Activated CD4-positive, alpha-beta memory T cell treated with anti-CD3 and anti-CD28 coated beads for 36 hours (primary cell): ENCODE measurements around the gene NFATC3. TPM values are rescaled to one million over a fixed set of nuclear protein-coding genes. Genes with fewer than 3 reads are reported as not detected.

Experiments
- CTCF ChIA-PET: fragments of 350-600 bp; sonication (Branson Sonifier 250); formaldehyde crosslinking; loops from one replicate; lab custom pipeline; 2021; ENCODE audit warnings: antibody characterized with exemption, inconsistent platforms; lab: Charles Lee
- POLR2A ChIA-PET: fragments of 350-600 bp; sonication (Branson Sonifier 250); formaldehyde crosslinking; loops from one replicate; lab custom pipeline; 2021; ENCODE audit warnings: antibody characterized with exemption; lab: Charles Lee
- DNase-seq: peaks from one replicate; pipeline ENCODE4 v3.0.0-alpha.2; 2020
- H3K27ac Mint-ChIP-seq: one replicate; pipeline ENCODE4 v1.8.0; 2021; ENCODE audit warnings: mixed read lengths
- H3K27me3 Mint-ChIP-seq: one replicate; pipeline ENCODE4 v1.8.0; 2021; ENCODE audit warnings: mixed read lengths
- H3K36me3 Mint-ChIP-seq: one replicate; pipeline ENCODE4 v1.8.0; 2021; ENCODE audit warnings: mixed read lengths
- H3K4me1 Mint-ChIP-seq: one replicate; pipeline ENCODE4 v1.8.0; 2021; ENCODE audit warnings: low read depth, mixed read lengths
- H3K4me3 Mint-ChIP-seq: one replicate; pipeline ENCODE4 v1.8.0; 2021; ENCODE audit warnings: mild to moderate bottlenecking, mixed read lengths
- H3K9me3 Mint-ChIP-seq: one replicate; pipeline ENCODE4 v1.8.0; 2021; ENCODE audit warnings: mixed read lengths
- intact Hi-C: fragments of 100-400 bp; cut with micrococcal nuclease; formaldehyde crosslinking; loops from one replicate; pipeline ENCODE4 v1.15.1; 2023
- total RNA-seq, 2 experiments: library from RNA; stranded (reverse); gene quantifications; one replicate each; pipeline ENCODE4 v1.2.3, GENCODE V29; 2021

NFATC3 gene
- total RNA-seq, 2 experiments from 2014 or later: 83.4 to 85.2 TPM

- no peak overlapping the region for H3K4me3 Mint-ChIP-seq
- H3K36me3 Mint-ChIP-seq: peaks cover 33% of the 10 kb centered on the region
- ChIA-PET CTCF (interaction anchor here (1.2 to 3.9 kb wide), 6 partner anchors 9 to 246 kb away, joined by 3 to 24 read pairs (median 5); no protein-coding TSS in a partner anchor), POLR2A (no interaction called here)
- H3K9me3 Mint-ChIP-seq: no peaks in the 10 kb centered on the region
- no peaks in the 10 kb centered on the region for H3K27me3 Mint-ChIP-seq
- H3K4me1 Mint-ChIP-seq: peaks cover 62% of the 10 kb centered on the region
- DNase-seq: peak; percentile 72
- H3K27ac Mint-ChIP-seq: peak overlapping the region; percentile 85
- intact Hi-C loops: no loop called here
These were observed 22.2 kb upstream of the NFATC3 start for GRCh38 chr16:68062910-68063393.

- POLR2A ChIA-PET: interaction anchor here (0.8 kb wide), 1 partner anchor 20 kb away, joined by 4 read pairs; the partner anchor contains the start of gene NFATC3
- no peaks in the 10 kb centered on the region for H3K27me3 Mint-ChIP-seq
- intact Hi-C loops: loop anchor here (2.0 kb wide), 1 partner anchor 72 kb away; no protein-coding TSS in a partner anchor
- peak; percentile 83 for DNase-seq
- H3K36me3 Mint-ChIP-seq: peaks cover 27% of the 10 kb centered on the region
- H3K9me3 Mint-ChIP-seq: no peaks in the 10 kb centered on the region
- CTCF ChIA-PET: interaction anchor here (0.7 to 3.9 kb wide), 11 partner anchors 10 to 164 kb away, joined by 3 to 24 read pairs (median 5); partner anchors contain the start of gene NFATC3
- peak overlapping the region; percentile 74 for H3K27ac Mint-ChIP-seq
- H3K4me3 Mint-ChIP-seq: no peak overlapping the region
- peaks cover 57% of the 10 kb centered on the region for H3K4me1 Mint-ChIP-seq
These were observed 20.3 kb upstream of the NFATC3 start for GRCh38 chr16:68064791-68065365.

GRCh38 chr16:68065716-68066305 lies 19.4 kb upstream of the NFATC3 start:
- no peaks in the 10 kb centered on the region for H3K27me3 Mint-ChIP-seq
- H3K9me3 Mint-ChIP-seq: no peaks in the 10 kb centered on the region
- peaks cover 64% of the 10 kb centered on the region for H3K4me1 Mint-ChIP-seq
- no peak for DNase-seq
- POLR2A ChIA-PET: interaction anchor here (0.8 kb wide), 1 partner anchor 19 kb away, joined by 4 read pairs; the partner anchor contains the start of gene NFATC3
- H3K27ac Mint-ChIP-seq: no peak overlapping the region
- intact Hi-C loops: loop anchor here (2.0 kb wide), 1 partner anchor 73 kb away; no protein-coding TSS in a partner anchor
- CTCF ChIA-PET: interaction anchor here (0.7 to 3.9 kb wide), 11 partner anchors 9 to 545 kb away, joined by 3 to 24 read pairs (median 5); partner anchors contain the start of gene NFATC3
- peaks cover 30% of the 10 kb centered on the region for H3K36me3 Mint-ChIP-seq
- H3K4me3 Mint-ChIP-seq: no peak overlapping the region

GRCh38 chr16:68066763-68067162 lies 18.4 kb upstream of the NFATC3 start:
- CTCF ChIA-PET: interaction anchor here (1.0 to 3.9 kb wide), 5 partner anchors 8 to 546 kb away, joined by 3 to 24 read pairs (median 8); no protein-coding TSS in a partner anchor
- POLR2A ChIA-PET: no interaction called here
- DNase-seq: no peak
- H3K4me3 Mint-ChIP-seq: no peak overlapping the region
- H3K27ac Mint-ChIP-seq: no peak overlapping the region
- no peaks in the 10 kb centered on the region for H3K9me3 Mint-ChIP-seq
- peaks cover 31% of the 10 kb centered on the region for H3K36me3 Mint-ChIP-seq
- intact Hi-C loops: no loop called here
- H3K4me1 Mint-ChIP-seq: peaks cover 63% of the 10 kb centered on the region
- H3K27me3 Mint-ChIP-seq: no peaks in the 10 kb centered on the region

GRCh38 chr16:68068926-68069325 lies 16.2 kb upstream of the NFATC3 start:
- H3K27ac Mint-ChIP-seq: peak overlapping the region; percentile 49
- ChIA-PET POLR2A (interaction anchor here (1.0 to 3.5 kb wide), 3 partner anchors 11 to 101 kb away, joined by 3 to 15 read pairs (median 14); partner anchors contain the start of genes NFATC3 and SLC12A4), CTCF (interaction anchor here (0.6 to 2.0 kb wide), 4 partner anchors 13 to 61 kb away, joined by 3 to 7 read pairs (median 4); no protein-coding TSS in a partner anchor)
- intact Hi-C loops: no loop called here
- H3K4me1 Mint-ChIP-seq: peaks cover 60% of the 10 kb centered on the region
- H3K9me3 Mint-ChIP-seq: no peaks in the 10 kb centered on the region
- H3K36me3 Mint-ChIP-seq: peaks cover 41% of the 10 kb centered on the region
- H3K27me3 Mint-ChIP-seq: no peaks in the 10 kb centered on the region
- no peak overlapping the region for H3K4me3 Mint-ChIP-seq
- no peak for DNase-seq

GRCh38 chr16:68069511-68070248 lies 15.5 kb upstream of the NFATC3 start:
- Mint-ChIP-seq H3K36me3 (peaks cover 44% of the 10 kb centered on the region), H3K4me1 (peaks cover 61% of the 10 kb centered on the region), H3K27me3 (no peaks in the 10 kb centered on the region), H3K4me3 (no peak overlapping the region), H3K9me3 (no peaks in the 10 kb centered on the region), H3K27ac (peak overlapping the region; percentile 83)
- peak; percentile 71 for DNase-seq
- POLR2A ChIA-PET: interaction anchor here (1.0 to 3.5 kb wide), 3 partner anchors 10 to 102 kb away, joined by 3 to 15 read pairs (median 14); partner anchors contain the start of genes NFATC3 and SLC12A4
- CTCF ChIA-PET: interaction anchor here (0.6 to 2.3 kb wide), 8 partner anchors 13 to 161 kb away, joined by 3 to 7 read pairs (median 4); no protein-coding TSS in a partner anchor
- intact Hi-C loops: loop anchor here (2.0 kb wide), 1 partner anchor 15 kb away; the partner anchor contains the start of gene NFATC3

- H3K36me3 Mint-ChIP-seq: peaks cover 50% of the 10 kb centered on the region
- POLR2A ChIA-PET: interaction anchor here (2.9 to 3.5 kb wide), 2 partner anchors 9 to 15 kb away, joined by 14 to 15 read pairs; partner anchors contain the start of gene NFATC3
- DNase-seq: no peak
- H3K4me3 Mint-ChIP-seq: no peak overlapping the region
- CTCF ChIA-PET: interaction anchor here (0.6 to 2.3 kb wide), 7 partner anchors 13 to 160 kb away, joined by 3 to 9 read pairs (median 5); partner anchors contain the start of gene NFATC3
- H3K27ac Mint-ChIP-seq: peak overlapping the region; percentile 83
- no peaks in the 10 kb centered on the region for H3K9me3 Mint-ChIP-seq
- H3K4me1 Mint-ChIP-seq: peaks cover 62% of the 10 kb centered on the region
- intact Hi-C loops: loop anchor here (2.0 kb wide), 1 partner anchor 15 kb away; the partner anchor contains the start of gene NFATC3
- no peaks in the 10 kb centered on the region for H3K27me3 Mint-ChIP-seq
These were observed 14.9 kb upstream of the NFATC3 start for GRCh38 chr16:68070249-68070730.

GRCh38 chr16:68070806-68071517 lies 14.2 kb upstream of the NFATC3 start:
- no peak for DNase-seq
- Mint-ChIP-seq H3K4me3 (no peak overlapping the region), H3K36me3 (peaks cover 56% of the 10 kb centered on the region)

GRCh38 chr16:68071518-68071901 lies 13.7 kb upstream of the NFATC3 start:
- CTCF ChIA-PET: interaction anchor here (0.6 to 2.3 kb wide), 6 partner anchors 9 to 159 kb away, joined by 3 to 9 read pairs (median 6); no protein-coding TSS in a partner anchor
- Mint-ChIP-seq H3K27ac (peak overlapping the region; percentile 83), H3K36me3 (peaks cover 58% of the 10 kb centered on the region), H3K27me3 (no peaks in the 10 kb centered on the region), H3K4me1 (peaks cover 67% of the 10 kb centered on the region), H3K9me3 (no peaks in the 10 kb centered on the region), H3K4me3 (no peak overlapping the region)
- DNase-seq: no peak
- intact Hi-C loops: loop anchor here (2.0 kb wide), 1 partner anchor 13 kb away; the partner anchor contains the start of gene NFATC3
- POLR2A ChIA-PET: interaction anchor here (3.5 kb wide), 1 partner anchor 8 kb away, joined by 14 read pairs; no protein-coding TSS in a partner anchor

More at GRCh38 chr16:68070806-68071517, 14.2 kb upstream of the NFATC3 start:
- POLR2A ChIA-PET: interaction anchor here (2.9 to 3.5 kb wide), 2 partner anchors 9 to 14 kb away, joined by 14 to 15 read pairs; partner anchors contain the start of gene NFATC3
- CTCF ChIA-PET: interaction anchor here (0.8 to 2.3 kb wide), 8 partner anchors 8 to 159 kb away, joined by 3 to 9 read pairs (median 5); partner anchors contain the start of gene NFATC3
- intact Hi-C loops: loop anchor here (2.0 kb wide), 1 partner anchor 14 kb away; the partner anchor contains the start of gene NFATC3
- Mint-ChIP-seq H3K27me3 (no peaks in the 10 kb centered on the region), H3K9me3 (no peaks in the 10 kb centered on the region), H3K27ac (peak overlapping the region; percentile 83), H3K4me1 (peaks cover 69% of the 10 kb centered on the region)

GRCh38 chr16:68072038-68072695 lies 13.0 kb upstream of the NFATC3 start:
- H3K4me3 Mint-ChIP-seq: no peak overlapping the region
- no peak for DNase-seq
- ChIA-PET CTCF (interaction anchor here (0.6 to 2.3 kb wide), 4 partner anchors 9 to 158 kb away, joined by 3 to 9 read pairs (median 6); no protein-coding TSS in a partner anchor), POLR2A (interaction anchor here (3.5 kb wide), 1 partner anchor 7 kb away, joined by 14 read pairs; no protein-coding TSS in a partner anchor)
- intact Hi-C loops: no loop called here
- peaks cover 67% of the 10 kb centered on the region for H3K4me1 Mint-ChIP-seq
- H3K36me3 Mint-ChIP-seq: peaks cover 60% of the 10 kb centered on the region
- H3K9me3 Mint-ChIP-seq: no peaks in the 10 kb centered on the region
- H3K27ac Mint-ChIP-seq: peak overlapping the region; percentile 18
- no peaks in the 10 kb centered on the region for H3K27me3 Mint-ChIP-seq
